GM21447 (cell line): ENCODE results near the gene UPK3BL2.
"Not testable (repeated sequence)": the region's sequence is repeated elsewhere in the genome, so short reads cannot be mapped to it uniquely, and the experiment has no call there.

ENCODE experiments used
- ATAC-seq: cut with Tn5 transposase; IDR thresholded peaks from one replicate; pipeline ENCODE4 v1.9.1; 2021; ENCODE audit not compliant: unreplicated experiment

The UPK3BL2 gene, protein sequence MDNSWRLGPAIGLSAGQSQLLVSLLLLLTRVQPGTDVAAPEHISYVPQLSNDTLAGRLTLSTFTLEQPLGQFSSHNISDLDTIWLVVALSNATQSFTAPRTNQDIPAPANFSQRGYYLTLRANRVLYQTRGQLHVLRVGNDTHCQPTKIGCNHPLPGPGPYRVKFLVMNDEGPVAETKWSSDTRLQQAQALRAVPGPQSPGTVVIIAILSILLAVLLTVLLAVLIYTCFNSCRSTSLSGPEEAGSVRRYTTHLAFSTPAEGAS

DNA sequence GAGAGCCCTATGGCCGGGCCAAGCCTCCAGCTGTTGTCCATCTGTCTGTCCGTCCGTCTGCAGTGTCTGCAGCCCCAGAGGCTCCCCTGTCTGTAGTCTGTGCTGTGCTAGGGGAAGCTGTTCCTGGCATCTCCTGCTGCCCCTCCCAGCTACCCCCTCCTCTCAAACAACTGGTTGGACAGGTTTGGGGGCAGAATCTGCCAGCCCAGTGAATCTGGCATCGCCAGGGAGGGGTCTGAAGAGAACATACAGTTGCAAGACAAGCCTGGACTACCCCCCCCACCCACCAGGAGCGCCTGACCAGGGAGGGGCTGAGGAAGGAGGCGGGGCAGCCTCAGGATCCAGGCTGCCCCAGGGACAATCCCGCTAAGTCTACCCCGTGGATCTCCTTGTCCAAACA is at the start of gene UPK3BL2:
Gene UPK3BL2 (minus strand): TSS at position 101 of the 400 bp plus-strand sequence. CDS start 60 bp downstream, at position 41.
- ATAC-seq: not testable (repeated sequence)

DNA sequence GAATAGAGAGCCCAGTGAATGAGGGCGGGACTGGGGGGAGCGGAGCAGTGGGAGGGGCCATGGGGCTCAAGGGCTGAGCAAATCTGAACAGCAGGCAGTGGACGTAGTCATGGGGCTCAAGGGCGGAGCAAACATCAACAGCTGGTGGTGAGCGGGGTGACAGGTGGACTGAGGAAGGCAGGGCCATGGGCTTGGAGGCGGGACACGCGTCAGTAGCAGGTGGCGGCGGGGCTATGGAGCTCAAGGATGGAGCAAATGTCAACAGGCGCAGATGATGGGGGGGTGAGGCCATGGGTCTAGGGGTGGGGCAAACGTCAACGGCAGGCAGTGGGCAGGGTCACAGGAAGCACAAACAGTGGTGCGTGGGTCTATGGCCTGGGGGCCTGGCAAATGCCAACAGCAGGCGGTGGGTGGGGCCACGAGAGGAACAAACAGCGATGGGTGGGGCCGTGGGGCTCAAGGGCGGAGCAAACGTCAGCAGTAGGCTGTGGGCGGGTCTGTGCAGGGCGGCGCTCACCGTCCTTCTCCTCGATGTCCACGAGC is 49.1 kb upstream of the UPK3BL2 start:
- peak; percentile 47 for ATAC-seq

DNA sequence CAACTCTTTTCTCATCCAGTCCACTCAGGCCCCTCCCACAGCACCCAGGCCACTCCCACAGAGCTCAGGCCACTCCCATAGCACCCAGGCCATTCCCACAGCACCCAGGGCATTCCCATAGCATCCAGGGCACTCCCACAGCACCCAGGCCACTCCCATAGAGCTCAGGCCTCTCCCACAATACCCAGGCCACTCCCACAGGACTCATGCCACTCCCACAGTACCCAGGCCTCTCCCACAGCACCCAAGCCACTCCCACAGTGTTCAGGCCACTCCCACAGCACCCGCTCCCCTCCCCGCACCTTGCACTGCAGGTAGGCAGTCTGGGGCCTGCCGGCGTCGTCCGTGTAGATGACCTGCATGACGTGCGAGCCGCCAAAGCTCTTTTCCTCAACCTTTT is 46.4 kb upstream of the UPK3BL2 start:
- peak; percentile 51 for ATAC-seq

DNA sequence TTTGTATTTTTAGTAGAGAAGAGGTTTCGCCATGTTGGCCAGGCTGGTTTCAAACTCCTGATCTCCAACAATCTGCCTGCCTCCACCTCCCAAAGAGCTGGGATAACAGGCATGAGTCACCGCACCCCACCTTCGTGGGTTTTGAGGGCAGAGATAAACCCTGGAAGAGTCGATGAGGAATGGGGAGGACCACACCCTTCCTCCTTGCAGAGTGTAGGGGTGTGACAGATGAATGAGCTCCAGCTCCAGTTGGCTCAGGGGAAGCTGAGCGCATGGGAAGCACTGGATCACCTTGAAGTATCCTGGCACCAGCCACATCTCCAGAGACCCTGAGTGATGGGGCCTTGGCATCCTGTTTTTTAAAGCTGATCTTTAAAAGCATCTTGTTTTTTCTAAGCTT is 40.0 kb upstream of the UPK3BL2 start:
- ATAC-seq: not testable (repeated sequence)

DNA sequence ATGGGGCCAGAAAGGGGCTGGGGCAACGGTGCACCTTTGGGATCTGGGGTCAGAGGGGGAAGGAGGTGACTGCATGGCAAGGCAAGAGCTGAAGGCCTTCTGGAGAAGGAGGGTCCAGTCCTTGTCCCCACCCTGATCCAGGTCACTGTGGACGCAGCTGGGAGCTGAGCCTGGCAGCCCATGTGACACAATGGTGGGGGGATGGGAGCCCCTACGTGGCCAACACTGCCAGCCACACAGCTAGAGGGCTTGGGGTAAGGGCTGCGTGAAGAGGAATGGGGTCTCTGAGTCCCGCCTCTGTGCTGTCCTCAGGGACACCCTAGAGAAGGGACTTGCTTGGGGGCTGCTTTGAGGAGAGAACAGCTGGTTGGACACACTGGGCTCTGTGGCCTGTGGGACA is 38.2 kb upstream of the UPK3BL2 start:
- not testable (repeated sequence) for ATAC-seq

DNA sequence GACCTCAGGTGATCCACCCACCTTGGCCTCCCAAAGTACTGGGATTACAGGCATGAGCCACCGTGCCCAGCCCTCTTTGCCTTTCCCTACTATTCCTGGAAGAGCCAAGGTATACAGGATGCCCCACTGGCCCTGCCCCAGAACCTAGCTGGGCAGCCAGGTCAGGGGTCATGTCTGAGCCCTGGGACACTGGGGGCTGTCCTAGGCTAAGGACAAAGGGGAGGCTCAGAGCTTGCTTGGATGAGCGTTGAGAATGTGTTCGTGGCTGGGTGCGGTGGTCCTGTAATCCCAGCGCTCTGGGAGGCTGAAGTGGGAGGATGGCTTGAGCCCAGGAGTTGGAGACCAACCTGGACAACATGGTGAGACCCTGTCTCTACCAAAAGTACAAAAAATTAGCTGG is 35.0 kb upstream of the UPK3BL2 start:
- not testable (repeated sequence) for ATAC-seq

DNA sequence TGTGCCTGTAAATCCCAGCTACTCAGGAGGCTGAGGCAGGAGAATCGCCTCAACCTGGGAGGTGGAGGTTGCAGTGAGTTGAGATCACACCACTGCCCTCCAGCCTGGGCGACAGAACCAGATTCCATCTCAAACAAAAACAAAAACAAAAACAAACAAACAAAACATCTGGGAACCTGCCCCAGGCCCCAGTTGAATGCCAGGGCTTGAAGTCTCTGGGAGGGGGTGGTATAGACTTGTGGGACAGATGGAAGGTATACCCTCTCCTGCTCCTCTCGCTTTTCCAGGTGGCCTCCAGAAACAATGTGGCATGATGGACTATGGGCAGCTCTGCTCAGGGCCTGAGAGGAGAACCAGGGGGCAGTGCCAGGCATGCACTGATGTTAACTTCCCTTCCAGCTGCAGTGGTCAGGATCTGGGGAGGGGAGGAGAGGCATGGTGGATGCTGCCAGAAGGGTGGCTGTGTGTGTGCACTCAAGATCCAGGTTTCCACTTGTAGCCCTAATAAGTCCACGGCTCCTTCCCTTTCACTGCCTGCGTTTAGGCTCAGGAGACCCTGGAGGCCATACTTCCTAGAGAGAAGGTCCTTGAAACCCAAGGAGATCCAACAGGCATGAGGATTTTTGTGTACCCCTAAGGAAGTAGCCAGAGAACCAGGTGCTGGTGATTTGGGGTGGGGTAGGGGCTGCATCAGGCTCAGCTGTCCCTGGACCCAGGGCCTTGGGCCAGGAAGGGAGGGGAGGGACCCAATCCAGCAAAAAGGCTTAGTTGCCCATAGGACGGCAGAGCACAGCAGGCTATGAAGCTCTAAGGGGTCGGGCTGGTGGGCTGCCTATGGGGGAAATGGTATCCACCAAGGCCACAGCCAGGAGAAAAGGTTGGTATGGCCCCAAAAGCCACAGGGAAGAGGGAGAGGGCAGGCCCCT is 34.1 kb upstream of the UPK3BL2 start:
- not testable (repeated sequence) for ATAC-seq

DNA sequence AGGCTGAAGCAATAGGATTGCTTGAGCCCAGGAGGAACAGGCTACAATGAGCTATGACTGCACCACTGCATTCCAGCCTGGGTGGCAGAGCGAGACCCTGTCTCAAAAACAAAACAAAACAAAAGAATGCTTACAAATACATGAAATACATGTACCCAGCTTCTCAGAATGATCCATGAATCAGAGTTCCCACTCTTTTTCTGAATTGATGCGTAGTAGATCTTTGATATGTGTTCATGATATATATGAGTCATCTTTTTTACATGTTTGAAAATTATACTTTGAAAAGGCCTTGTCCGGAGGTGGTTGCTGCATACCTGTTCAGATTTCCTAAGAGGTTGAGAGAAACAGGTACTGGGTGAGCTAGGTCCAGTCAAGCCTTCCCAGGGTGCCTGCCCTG is 32.9 kb upstream of the UPK3BL2 start:
- ATAC-seq: not testable (repeated sequence)

DNA sequence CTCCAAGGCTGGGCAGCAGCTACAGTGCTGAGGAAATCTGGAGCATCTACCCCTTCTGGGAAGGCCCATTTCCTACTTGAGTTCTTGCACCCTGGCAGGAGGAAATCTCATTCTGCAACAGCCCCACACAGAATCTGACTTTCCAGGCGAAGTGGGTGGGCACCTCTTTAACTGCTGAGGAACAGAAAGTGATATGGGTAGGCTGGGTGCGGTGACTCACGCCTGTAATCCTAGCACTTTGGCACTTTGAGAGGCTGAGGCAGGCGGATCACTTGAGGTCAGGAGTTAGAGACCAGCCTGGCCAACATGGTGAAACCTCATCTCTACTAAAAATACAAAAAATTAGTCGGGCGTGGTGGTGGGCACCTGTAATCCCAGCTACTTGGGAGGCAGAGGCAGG is 31.1 kb upstream of the UPK3BL2 start:
- not testable (repeated sequence) for ATAC-seq

DNA sequence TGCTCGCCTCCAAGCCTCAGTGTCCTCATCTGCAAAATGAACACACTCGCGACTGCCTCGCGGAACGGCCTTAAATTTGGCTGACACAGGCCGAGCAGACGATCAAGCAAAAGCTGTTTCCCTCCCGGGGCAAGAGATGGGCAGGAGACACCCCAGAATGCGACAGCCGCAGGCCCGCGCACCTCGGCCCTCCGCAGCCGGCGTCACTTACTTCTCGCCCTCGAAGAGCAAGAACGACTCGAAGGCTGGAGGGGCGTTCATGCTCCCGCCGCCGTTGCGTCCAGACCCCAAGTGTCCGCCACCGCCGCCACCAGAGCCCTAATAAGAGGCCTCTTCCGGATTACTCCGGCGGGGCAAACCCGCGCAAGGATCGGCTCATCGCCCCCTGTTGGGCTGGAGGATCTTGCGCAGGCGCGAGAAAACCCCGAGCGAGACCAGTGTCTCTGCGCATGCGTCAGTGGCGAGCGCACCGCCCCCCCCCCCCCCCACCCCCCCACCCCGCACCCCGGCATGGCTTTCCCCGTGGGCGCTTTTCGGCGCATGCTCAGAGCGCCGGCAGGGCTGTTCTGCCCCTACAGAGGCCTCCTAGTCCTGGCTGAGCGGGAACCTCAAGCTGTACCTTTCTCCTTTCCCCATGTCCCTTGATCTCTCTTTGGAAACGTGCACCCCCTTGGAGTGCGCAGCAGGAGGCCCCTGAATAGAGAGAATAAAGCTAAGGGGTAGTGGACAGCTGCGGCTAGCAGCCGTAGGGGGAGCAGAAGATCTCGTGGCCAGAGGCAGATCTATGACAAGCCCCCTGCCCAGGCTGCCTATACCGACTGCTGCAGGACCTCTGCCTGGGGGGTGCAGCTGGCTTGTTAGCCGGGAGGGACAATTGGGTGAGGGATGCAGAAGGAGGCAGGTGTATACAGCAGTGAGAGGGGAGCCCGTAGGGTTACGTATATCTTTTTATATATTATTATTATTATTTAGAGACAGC is 29.1 kb upstream of the UPK3BL2 start, which contains the start of gene POLR2J3:
Gene POLR2J3 (minus strand): TSS at position 323 of the 979 bp plus-strand sequence. CDS start 62 bp downstream, at position 261.
- peak; percentile 96 for ATAC-seq

DNA sequence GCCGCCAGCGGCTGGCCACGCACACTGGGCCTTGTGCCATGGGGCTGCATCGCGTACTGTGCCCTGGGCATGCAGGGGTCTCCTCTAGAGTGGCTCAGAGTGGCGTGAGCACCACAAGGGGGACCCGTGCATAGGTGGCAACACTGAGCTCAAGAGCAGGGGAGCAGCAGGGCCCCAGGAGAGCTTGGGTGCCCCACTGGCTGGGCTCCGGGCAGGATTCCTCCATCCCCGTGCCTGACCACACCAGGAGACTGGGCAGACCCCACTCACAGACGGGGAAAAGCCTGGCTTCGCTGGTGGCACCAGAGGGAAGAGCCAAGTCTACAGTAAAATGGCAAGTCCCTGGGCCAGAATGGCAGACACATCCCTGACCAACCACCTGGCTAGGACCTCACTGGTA is 25.1 kb upstream of the UPK3BL2 start:
- ATAC-seq: not testable (repeated sequence)

DNA sequence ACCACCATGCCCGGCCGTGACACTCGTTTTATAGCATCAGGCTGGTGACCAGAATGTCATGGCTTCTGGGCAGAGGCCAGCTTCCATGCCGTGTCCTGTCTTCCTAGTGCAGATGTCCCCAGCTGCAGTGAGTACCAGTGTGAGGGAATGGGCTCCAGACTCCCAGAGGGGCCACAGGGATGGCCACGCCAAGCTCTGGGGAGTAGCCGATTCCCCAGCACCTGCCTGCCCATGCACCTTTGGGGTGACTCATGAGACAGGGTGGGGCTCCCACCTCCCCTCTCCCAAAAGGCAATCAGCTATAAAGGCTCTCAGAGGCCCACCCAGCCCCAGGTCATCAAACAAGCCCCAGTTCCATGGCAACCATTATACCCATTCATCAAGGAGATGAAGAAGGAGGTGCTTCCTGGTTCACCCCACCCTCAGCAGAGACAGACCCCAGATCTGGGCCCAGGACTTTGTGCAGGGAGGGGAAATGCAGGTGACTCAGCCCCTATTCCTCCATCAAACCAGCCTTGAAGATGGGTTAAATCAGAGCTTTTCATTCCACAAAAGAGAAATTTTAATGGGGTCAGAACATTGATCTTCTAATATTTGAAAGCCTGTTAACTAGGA is 7.4 kb upstream of the UPK3BL2 start, which contains the start of gene SPDYE2:
Gene SPDYE2 (plus strand): TSS at position 419 of the 615 bp plus-strand sequence. CDS start 2,030 bp downstream, outside the sequence.
- ATAC-seq: not testable (repeated sequence)

DNA sequence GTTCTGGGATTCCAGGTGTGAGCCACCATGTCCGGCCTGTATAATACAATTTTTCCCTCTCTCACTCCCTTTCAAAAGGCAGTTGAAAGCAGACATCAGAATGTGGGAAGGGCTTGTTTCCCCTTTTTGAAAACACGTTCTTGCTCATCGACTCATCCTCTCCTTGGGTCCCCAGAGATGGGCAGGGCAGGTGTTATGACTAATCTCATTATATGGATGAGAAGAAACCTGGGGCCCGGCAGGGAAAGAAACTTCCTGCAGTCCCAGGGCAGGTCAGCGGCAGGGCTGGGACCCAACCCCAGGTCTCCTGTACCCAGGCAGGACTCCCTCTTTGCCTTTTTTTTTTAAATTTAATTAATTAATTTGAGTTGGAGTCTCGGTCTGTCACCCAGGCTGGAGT is 2.9 kb upstream of the UPK3BL2 start:
- peak; percentile 80 for ATAC-seq

DNA sequence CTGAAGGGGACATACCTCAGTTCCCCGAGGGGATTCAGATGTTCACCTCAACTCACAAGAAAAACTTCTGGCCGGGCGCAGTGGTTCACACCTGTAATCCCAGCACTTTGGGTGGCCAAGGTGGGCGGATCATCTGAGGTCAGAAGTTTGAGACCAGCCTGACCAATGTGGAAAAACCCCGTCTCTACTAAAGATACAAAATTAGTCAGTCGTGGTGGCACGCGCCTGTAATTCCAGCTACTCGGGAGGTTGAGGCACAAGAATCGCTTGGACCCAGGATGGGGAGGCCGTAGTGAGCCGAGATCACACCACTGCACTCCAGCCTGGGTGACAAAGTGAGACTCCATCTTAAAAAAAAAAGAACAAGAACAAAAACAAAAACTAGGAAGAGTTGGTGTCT is 1.8 kb upstream of the UPK3BL2 start:
- ATAC-seq: not testable (repeated sequence)

DNA sequence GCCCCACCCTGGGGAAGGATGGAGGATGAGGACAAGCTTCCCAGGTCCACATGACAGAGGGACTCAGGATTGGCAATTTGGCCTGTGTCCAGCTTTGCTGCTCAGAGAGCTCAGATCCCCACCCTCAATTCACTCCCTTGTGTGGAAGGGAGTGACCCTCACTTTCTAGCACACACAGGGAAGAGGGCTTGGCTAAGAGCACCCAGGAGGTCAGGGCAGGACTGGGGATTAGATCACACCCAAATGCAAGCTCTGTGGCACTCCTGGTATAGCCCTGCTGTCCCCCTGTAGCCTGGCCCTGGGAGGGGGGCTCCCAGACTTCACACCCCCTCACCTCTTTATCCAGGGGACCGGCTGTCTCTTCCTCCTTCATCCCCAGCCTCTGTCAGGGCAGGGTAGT is 876 bp upstream of the UPK3BL2 start:
- not testable (repeated sequence) for ATAC-seq

DNA sequence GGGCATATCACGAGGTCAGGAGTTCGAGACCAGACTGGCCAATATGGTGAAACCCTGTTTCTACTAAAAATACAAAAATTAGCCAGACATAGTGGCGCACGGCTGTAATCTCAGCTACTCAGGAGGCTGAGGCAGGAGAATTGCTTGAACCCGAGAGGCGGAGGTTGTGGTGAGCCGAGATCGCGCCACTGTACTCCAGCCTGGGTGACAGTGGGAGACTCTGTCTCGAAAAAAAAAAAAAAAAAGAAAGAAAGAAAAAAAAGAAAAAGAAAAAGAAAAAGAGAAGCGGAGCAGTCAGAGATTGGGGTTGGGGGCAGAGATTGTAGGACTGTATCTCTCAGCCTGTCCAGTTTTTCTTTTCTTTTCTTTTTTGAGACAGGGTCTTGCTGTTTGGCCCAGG is 725 bp downstream of the UPK3BL2 start:
- not testable (repeated sequence) for ATAC-seq

DNA sequence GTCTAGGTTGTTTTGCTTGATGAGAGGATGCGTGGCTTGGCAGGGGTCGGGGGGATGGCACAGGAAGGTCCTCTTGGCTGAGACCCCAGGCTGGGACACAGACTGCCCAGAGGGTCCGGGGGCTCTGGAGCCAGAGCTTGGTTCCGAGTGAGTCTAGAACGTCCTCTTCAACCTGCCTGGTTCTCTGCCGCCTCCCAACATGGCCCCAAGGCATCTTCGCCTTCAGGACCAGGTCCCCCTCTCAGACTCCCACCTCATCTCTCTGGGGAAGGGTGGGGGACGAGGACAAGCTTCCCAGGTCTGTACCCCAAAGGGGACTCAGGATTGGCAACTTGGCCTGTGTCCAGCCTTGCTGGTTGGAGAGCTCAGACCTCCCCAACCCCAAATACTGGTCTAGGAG is 1.4 kb downstream of the UPK3BL2 start:
- ATAC-seq: not testable (repeated sequence)

DNA sequence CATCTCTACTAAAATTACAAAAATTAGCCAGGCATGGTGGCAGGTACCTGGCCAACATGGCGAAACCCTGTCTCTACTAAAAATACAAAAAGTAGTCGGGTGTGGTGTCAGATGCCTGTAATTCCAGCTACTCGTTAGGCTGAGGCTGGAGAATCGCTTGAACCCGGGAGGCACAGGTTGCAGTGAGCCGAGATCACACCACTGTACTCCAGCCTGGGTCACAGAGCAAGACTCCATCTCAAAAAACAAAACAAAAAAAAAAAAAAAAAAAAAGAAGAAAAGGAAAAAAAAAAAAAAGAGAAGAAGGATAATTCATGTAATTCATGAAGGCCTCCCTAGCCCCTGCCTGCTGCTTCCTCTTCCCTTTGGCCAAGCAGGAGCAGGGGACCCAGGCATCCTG is 2.9 kb downstream of the UPK3BL2 start:
- ATAC-seq: not testable (repeated sequence)

DNA sequence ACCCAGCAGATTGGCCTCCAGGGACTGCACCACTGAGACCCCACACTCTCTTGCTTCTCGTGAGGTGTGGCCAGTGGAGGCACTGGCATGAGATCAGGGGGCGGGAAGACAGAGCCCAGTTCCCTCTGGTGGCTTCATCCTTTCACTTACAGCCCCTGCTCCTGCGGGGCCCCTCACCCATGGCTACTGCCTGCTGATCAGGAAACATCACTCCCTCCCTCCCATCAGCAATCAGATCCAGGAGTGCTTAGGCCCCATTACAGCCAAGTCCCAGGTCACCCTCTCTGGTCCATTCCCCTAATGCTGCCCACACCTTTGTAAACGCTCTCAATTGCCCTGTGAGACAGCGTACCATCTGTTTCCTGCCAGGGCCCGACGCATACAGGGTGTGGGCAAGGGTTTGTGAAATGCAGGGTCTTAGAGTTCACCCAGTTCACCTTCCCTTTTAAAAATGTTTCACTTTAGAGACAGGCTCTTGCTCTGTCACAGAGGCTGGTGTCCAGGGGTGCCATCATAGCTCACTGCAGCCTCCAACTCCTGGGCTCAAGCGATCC is 8.4 kb downstream of the UPK3BL2 start:
- ATAC-seq: not testable (repeated sequence)
